ENCODE results near the gene PPP1R13B.

DNA sequence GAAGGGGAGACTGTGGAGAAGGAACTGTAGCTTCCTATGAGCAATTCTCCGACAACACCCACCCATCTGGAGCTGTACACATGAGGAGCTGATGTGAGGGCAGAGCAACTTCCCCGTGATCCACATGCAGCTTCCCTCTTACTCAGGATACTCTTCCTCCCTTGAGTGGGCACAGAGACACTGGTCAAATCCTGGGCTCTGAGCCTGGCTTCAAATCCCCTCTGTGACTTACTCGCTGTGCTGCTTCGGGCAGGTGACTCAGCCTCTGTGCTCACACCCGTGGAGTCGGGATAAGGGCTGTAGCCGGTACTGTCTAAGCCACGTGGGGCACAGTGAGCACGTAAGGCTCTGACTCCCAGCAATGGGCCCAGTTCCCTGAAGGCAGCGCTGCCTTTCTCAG is 100.7 kb downstream of the PPP1R13B start:
- TF ChIP-seq, protein P1, sequence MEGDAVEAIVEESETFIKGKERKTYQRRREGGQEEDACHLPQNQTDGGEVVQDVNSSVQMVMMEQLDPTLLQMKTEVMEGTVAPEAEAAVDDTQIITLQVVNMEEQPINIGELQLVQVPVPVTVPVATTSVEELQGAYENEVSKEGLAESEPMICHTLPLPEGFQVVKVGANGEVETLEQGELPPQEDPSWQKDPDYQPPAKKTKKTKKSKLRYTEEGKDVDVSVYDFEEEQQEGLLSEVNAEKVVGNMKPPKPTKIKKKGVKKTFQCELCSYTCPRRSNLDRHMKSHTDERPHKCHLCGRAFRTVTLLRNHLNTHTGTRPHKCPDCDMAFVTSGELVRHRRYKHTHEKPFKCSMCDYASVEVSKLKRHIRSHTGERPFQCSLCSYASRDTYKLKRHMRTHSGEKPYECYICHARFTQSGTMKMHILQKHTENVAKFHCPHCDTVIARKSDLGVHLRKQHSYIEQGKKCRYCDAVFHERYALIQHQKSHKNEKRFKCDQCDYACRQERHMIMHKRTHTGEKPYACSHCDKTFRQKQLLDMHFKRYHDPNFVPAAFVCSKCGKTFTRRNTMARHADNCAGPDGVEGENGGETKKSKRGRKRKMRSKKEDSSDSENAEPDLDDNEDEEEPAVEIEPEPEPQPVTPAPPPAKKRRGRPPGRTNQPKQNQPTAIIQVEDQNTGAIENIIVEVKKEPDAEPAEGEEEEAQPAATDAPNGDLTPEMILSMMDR (IDR thresholded peaks at IDR 0.05) = no peak
- TF ChIP-seq POLR2A (IDR thresholded peaks at IDR 0.05) (no peak), EP300 (IDR thresholded peaks at IDR 0.05) (no peak)
